Stimulated activated CD4-positive, alpha-beta T cell treated with anti-CD3 and anti-CD28 coated beads, Interleukin-2, amount 100 ng/mL, for 24 hours (primary cell): ENCODE results near the gene GABARAPL2.

Source experiments
- DNase-seq, 2 donors: peaks; one replicate each; pipeline ENCODE4 v3.0.0-alpha.2; 2020

Gene GABARAPL2

GRCh38 chr16:75593308-75593707 is 27.1 kb downstream of the GABARAPL2 start:
- DNase-seq, result no peak

- DNase-seq, result no peak
Measured at GRCh38 chr16:75593825-75594820, 27.9 kb downstream of the GABARAPL2 start.

GRCh38 chr16:75599452-75600277 is 33.5 kb downstream of the GABARAPL2 start:
- no peak for DNase-seq

- DNase-seq, result no peak
Measured at GRCh38 chr16:75603241-75603640, 37.1 kb downstream of the GABARAPL2 start.

GRCh38 chr16:75606507-75606906 is 40.3 kb downstream of the GABARAPL2 start:
- no peak for DNase-seq

GRCh38 chr16:75614066-75614897 is 48.1 kb downstream of the GABARAPL2 start:
- DNase-seq, result no peak

GRCh38 chr16:75615619-75616018 is 49.4 kb downstream of the GABARAPL2 start:
- DNase-seq, result no peak

GRCh38 chr16:75616521-75617010 is 50.4 kb downstream of the GABARAPL2 start:
- no peak for DNase-seq

- no peak for DNase-seq
Measured at GRCh38 chr16:75617121-75617520, 50.9 kb downstream of the GABARAPL2 start.

GRCh38 chr16:75618780-75619179 is 52.6 kb downstream of the GABARAPL2 start:
- no peak for DNase-seq

GRCh38 chr16:75620326-75621169 is 54.4 kb downstream of the GABARAPL2 start:
- DNase-seq, result no peak

- DNase-seq, result no peak
Measured at GRCh38 chr16:75621170-75621477, 54.9 kb downstream of the GABARAPL2 start.

GRCh38 chr16:75622761-75623605 is 56.8 kb downstream of the GABARAPL2 start, which contains the start of gene ADAT1:
Gene ADAT1 (minus strand): TSS chr16:75623281. CDS start chr16:75620799, 2,482 bp downstream.
- peak; percentile 97 to 98 for DNase-seq

GRCh38 chr16:75624921-75625334 is 58.7 kb downstream of the GABARAPL2 start:
- no peak for DNase-seq

- no peak for DNase-seq
Measured at GRCh38 chr16:75626806-75627205, 60.6 kb downstream of the GABARAPL2 start.
